Endothelial cell of umbilical vein (primary cell): Measurements from ENCODE around the gene CLEC12A. TPM values are rescaled to one million over a fixed set of nuclear protein-coding genes. Genes with fewer than 3 reads are reported as not detected.

Experiments
- BruUV-seq: library from RNA; stranded (reverse); fragments of 400-500 nt; replicated peaks from 2 replicates; lab custom pipeline; 2021; lab: Mats Ljungman, UMichigan
- CTCF ChIA-PET: fragments of 300-600, 350-600 bp; sonication (Branson Sonifier 250); formaldehyde crosslinking; loops from one replicate; lab custom pipeline; 2021; ENCODE audit warnings: antibody characterized with exemption, inconsistent platforms; lab: Charles Lee
- POLR2A ChIA-PET: fragments of 300-600, 350-600 bp; sonication (Branson Sonifier 250); formaldehyde crosslinking; loops from one replicate; lab custom pipeline; 2021; ENCODE audit warnings: antibody characterized with exemption, inconsistent platforms; lab: Charles Lee
- DNase-seq: peaks from one replicate; pipeline ENCODE4 v3.0.0-alpha.2; 2011; ENCODE audit warnings: low read depth, low spot score
- FAIRE-seq: peaks from 2 replicates; lab custom pipeline; 2011; peaks lifted over from hg19 to GRCh38; lab: Jason Lieb, UNC
- H2AFZ ChIP-seq: 2 replicates; pipeline ENCODE4 v1.6.0; 2012; ENCODE audit warnings: low read depth, low read length, control low read depth, inconsistent platforms
- H3K27ac ChIP-seq: 2 replicates; pipeline ENCODE4 v1.5.1; 2011; ENCODE audit warnings: low read depth, mild to moderate bottlenecking, control low read depth, low read length, moderate library complexity; ENCODE audit not compliant: insufficient read depth
- H3K27me3 ChIP-seq, 2 experiments: 2 replicates each; pipeline versions ENCODE4 v1.6.0 to v1.6.1; 2011; ENCODE audit warnings: low read length in 2 of 2, mixed read lengths in 1 of 2; ENCODE audit not compliant: control insufficient read depth in 2 of 2, insufficient read depth in 2 of 2
- H3K36me3 ChIP-seq, 2 experiments: 2 replicates in 1 of 2; 3 replicates in 1 of 2; pipeline ENCODE4 v1.5.1; 2011; ENCODE audit warnings: low read length in 2 of 2, mild to moderate bottlenecking in 1 of 2, moderate library complexity in 1 of 2; ENCODE audit not compliant: control insufficient read depth in 2 of 2, insufficient read depth in 2 of 2; ENCODE audit errors: extremely low read depth in 1 of 2
- H3K4me1 ChIP-seq: 3 replicates; pipeline ENCODE4 v1.5.1; 2011; ENCODE audit warnings: mild to moderate bottlenecking, low read length; ENCODE audit not compliant: control insufficient read depth, insufficient read depth; ENCODE audit errors: extremely low read depth
- H3K4me2 ChIP-seq: 2 replicates; pipeline ENCODE4 v1.6.1; 2011; ENCODE audit warnings: low read length, control low read depth, mixed read lengths; ENCODE audit not compliant: insufficient read depth
- H3K4me3 ChIP-seq, 3 experiments: fragments of 200-600 bp in 1 of 3; sonication (generic), shearing (Covaris generic) in 1 of 3; replicated peaks in 1 of 3; 2 replicates each; pipeline ENCODE4 v1.5.1; 2011 to 2016; ENCODE audit warnings: control low read depth in 3 of 3, low read length in 3 of 3, mild to moderate bottlenecking in 2 of 3, inconsistent platforms in 1 of 3, low read depth in 1 of 3, moderate library complexity in 1 of 3; ENCODE audit not compliant: insufficient read depth in 1 of 3
- H3K79me2 ChIP-seq: 2 replicates; pipeline ENCODE4 v1.6.0; 2012; ENCODE audit warnings: low read length, inconsistent platforms; ENCODE audit not compliant: control insufficient read depth, insufficient read depth
- H3K9ac ChIP-seq: replicated peaks from 2 replicates; pipeline ENCODE3; 2011; ENCODE audit warnings: low read length, control low read depth; ENCODE audit not compliant: insufficient read depth; ENCODE audit errors: extremely low read depth
- H3K9me1 ChIP-seq: replicated peaks from 3 replicates; pipeline ENCODE4 v1.6.0; 2011; ENCODE audit warnings: mild to moderate bottlenecking, low read length; ENCODE audit not compliant: control insufficient read depth, insufficient read depth; ENCODE audit errors: extremely low read depth
- H3K9me3 ChIP-seq: replicated peaks from 2 replicates; pipeline ENCODE4 v1.5.1; 2012; ENCODE audit warnings: low read length, inconsistent platforms; ENCODE audit not compliant: control insufficient read depth, insufficient read depth
- H4K20me1 ChIP-seq: replicated peaks from 2 replicates; pipeline ENCODE3; 2011; ENCODE audit warnings: mild to moderate bottlenecking, low read length; ENCODE audit not compliant: control insufficient read depth, insufficient read depth; ENCODE audit errors: extremely low read depth
- EZH2 ChIP-seq: IDR thresholded peaks from 2 replicates; pipeline ENCODE4 v1.6.1; 2012; ENCODE audit warnings: borderline replicate concordance, low read depth, mild to moderate bottlenecking, moderate library complexity, low read length, inconsistent platforms; ENCODE audit not compliant: severe bottlenecking
- FOS ChIP-seq: IDR thresholded peaks from 2 replicates; pipeline ENCODE4 v1.6.1; 2011; ENCODE audit warnings: mild to moderate bottlenecking, low read length, moderate library complexity, borderline replicate concordance; ENCODE audit not compliant: insufficient read depth
- GATA2 ChIP-seq: IDR thresholded peaks from 2 replicates; pipeline ENCODE4 v1.7.0; 2011; ENCODE audit warnings: low read depth, mild to moderate bottlenecking, moderate library complexity, mixed read lengths, low read length; ENCODE audit not compliant: insufficient read length, insufficient read depth
- JUN ChIP-seq: IDR thresholded peaks from 2 replicates; pipeline ENCODE4 v1.6.1; 2011; ENCODE audit warnings: borderline replicate concordance, low read depth; ENCODE audit not compliant: insufficient read length, insufficient read depth
- MYC ChIP-seq: IDR thresholded peaks from one replicate; pipeline ENCODE4 v1.6.1; 2011; ENCODE audit warnings: mild to moderate bottlenecking, low read depth, low read length
- POLR2A ChIP-seq: IDR thresholded peaks from 2 replicates; pipeline ENCODE4 v1.6.1; 2012; ENCODE audit warnings: low read depth, mild to moderate bottlenecking, control low read depth, low read length
- POLR2AphosphoS5 ChIP-seq: IDR thresholded peaks from 2 replicates; pipeline ENCODE4 v1.6.1; 2012; ENCODE audit warnings: low read depth, mild to moderate bottlenecking, control low read depth, low read length, moderate library complexity; ENCODE audit not compliant: insufficient read depth
- dilution Hi-C: fragments of 300-500 bp; cut with MboI; formaldehyde crosslinking; loops from one replicate; pipeline ENCODE4 v1.15.0; 2019; ENCODE audit warnings: low sequenced_read_pairs; ENCODE audit not compliant: extremely low pct_ligation_motif_present
- intact Hi-C: fragments of 100-400 bp; cut with micrococcal nuclease; formaldehyde crosslinking; loops from one replicate; pipeline ENCODE4 v1.10.0; 2022
- polyA plus RNA-seq, 4 experiments: library from polyadenylated mRNA; depleted of rRNA in 3 of 4; stranded (reverse) in 3 of 4; unstranded in 1 of 4; fragments of >200 nt; gene quantifications; 2 replicates each; pipeline versions ENCODE4 v1.2.1 to v1.2.3, GENCODE V29; 2011 to 2012; ENCODE audit warnings: missing spikeins in 1 of 4
- total RNA-seq: library from RNA; stranded (reverse); gene quantifications from 2 replicates; pipeline ENCODE4 v1.2.3, GENCODE V29; 2021
- TF ChIP-seq, protein P1 (sequence below), 2 donors: IDR thresholded peaks; 1 replicate in 1 of 2; 2 replicates in 1 of 2; pipeline ENCODE4 v1.5.1; 2011; ENCODE audit warnings: low read length in 2 of 2, mild to moderate bottlenecking in 2 of 2, moderate library complexity in 2 of 2, control low read depth in 1 of 2, inconsistent platforms in 1 of 2, low read depth in 1 of 2; ENCODE audit not compliant: insufficient read depth in 1 of 2; ENCODE audit errors: extremely low read depth in 1 of 2
- TF ChIP-seq, protein P2 (sequence below): IDR thresholded peaks from 2 replicates; pipeline ENCODE4 v1.6.1; 2011; ENCODE audit not compliant: insufficient read depth, insufficient read length

Gene CLEC12A
- total and polyA plus RNA-seq, 2 donors (not counting 3 experiments of a cell fraction or from before 2014, with no cell fraction given), result not detected

DNA sequence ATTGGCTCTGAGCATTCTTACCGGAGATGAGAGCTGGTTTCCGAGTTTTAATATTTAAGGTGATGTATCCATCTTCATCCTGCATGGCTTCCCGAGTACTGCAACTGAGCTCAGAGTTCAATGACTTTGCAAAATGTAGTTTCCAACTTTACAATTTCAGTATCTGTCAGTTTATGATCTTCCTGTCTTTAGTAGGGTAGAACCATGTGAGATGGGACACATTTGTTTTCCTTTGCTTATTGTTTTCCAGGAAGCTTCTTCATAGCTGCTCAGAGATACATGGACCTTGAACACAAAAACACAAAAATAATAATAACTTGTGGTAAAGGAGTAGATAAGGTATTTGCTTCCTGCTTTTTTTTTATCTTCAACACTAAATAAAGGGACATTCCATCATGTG is 27.8 kb downstream of the CLEC12A start, which contains the start of gene CLEC1B:
Gene CLEC1B, minus strand, starts transcription at position 106 of the 400 bp plus-strand sequence. Its CDS starts 21 bp downstream, at position 85.
- no peaks in the 10 kb centered on the region for H3K27me3 ChIP-seq
- no peaks in the 10 kb centered on the region for H3K4me1 ChIP-seq
- H3K36me3 ChIP-seq, result no peaks in the 10 kb centered on the region
- CTCF ChIA-PET, result interaction anchor here (0.8 to 3.0 kb wide), 5 partner anchors 11 to 256 kb away, joined by 3 to 24 read pairs (median 4); partner anchors contain the start of gene CLEC12B
- no peaks in the 10 kb centered on the region for H3K9me1 ChIP-seq
- FAIRE-seq (no peak), DNase-seq (no peak)
- H3K79me2 ChIP-seq, result no peaks in the 10 kb centered on the region
- dilution Hi-C loops, result no loop called here
- H3K9ac ChIP-seq, result no peak within 1 kb of the TSS
- H3K4me2 ChIP-seq, result no peak within 1 kb of the TSS
- H2AFZ ChIP-seq, result no peak within 1 kb of the TSS
- BruUV-seq, result no TSS peak
- H4K20me1 ChIP-seq, result no peaks in the 10 kb centered on the region
- TF ChIP-seq, protein P1, sequence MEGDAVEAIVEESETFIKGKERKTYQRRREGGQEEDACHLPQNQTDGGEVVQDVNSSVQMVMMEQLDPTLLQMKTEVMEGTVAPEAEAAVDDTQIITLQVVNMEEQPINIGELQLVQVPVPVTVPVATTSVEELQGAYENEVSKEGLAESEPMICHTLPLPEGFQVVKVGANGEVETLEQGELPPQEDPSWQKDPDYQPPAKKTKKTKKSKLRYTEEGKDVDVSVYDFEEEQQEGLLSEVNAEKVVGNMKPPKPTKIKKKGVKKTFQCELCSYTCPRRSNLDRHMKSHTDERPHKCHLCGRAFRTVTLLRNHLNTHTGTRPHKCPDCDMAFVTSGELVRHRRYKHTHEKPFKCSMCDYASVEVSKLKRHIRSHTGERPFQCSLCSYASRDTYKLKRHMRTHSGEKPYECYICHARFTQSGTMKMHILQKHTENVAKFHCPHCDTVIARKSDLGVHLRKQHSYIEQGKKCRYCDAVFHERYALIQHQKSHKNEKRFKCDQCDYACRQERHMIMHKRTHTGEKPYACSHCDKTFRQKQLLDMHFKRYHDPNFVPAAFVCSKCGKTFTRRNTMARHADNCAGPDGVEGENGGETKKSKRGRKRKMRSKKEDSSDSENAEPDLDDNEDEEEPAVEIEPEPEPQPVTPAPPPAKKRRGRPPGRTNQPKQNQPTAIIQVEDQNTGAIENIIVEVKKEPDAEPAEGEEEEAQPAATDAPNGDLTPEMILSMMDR (IDR thresholded peaks at IDR 0.05; ENCODE audit: extremely low read depth in 1 of 2, insufficient read depth in 1 of 2, low read depth in 1 of 2, low read length in 2 of 2), result no peak
- no peak for TF ChIP-seq MYC
- TF ChIP-seq EZH2, result no peak
- TF ChIP-seq GATA2, result no peak
- TF ChIP-seq FOS, result no peak
- TF ChIP-seq JUN, result no peak
- TF ChIP-seq, protein P2, sequence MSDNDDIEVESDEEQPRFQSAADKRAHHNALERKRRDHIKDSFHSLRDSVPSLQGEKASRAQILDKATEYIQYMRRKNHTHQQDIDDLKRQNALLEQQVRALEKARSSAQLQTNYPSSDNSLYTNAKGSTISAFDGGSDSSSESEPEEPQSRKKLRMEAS, result no peak
- no peak for TF ChIP-seq POLR2AphosphoS5
- no peak for TF ChIP-seq POLR2A
- H3K9me3 ChIP-seq, result no peaks in the 10 kb centered on the region
- no peak within 1 kb of the TSS for H3K4me3 ChIP-seq
- POLR2A ChIA-PET, result no interaction called here
- intact Hi-C loops, result no loop called here
- no peak within 1 kb of the TSS for H3K27ac ChIP-seq
